Gastrocnemius medialis (tissue), 4 donors: ENCODE measurements around the gene NME5. TPM values are rescaled to one million over a fixed set of nuclear protein-coding genes. Genes with fewer than 3 reads are reported as not detected.
A peak's percentile ranks its signal among the peaks of the same experiment; 100 is the strongest.

Source experiments
- ATAC-seq, 2 donors: fragments of 150-250 bp; one replicate each; pipeline ENCODE4 v1.9.1; 2016
- DNase-seq, 2 donors: peaks; one replicate each; pipeline ENCODE4 v3.0.0-alpha.2; 2019
- H3K27ac ChIP-seq, 4 donors: fragments of 200-600 bp; sonication (generic); 1 replicate in 1 of 4; 2 replicates in 3 of 4; pipeline ENCODE4 v1.5.1; 2016 to 2018; ENCODE audit warnings: mild to moderate bottlenecking in 2 of 4, moderate library complexity in 1 of 4
- H3K27me3 ChIP-seq, 3 donors: fragments of 200-600 bp; sonication (generic) in 2 of 3; 1 replicate in 1 of 3; 2 replicates in 2 of 3; pipeline versions ENCODE4 v1.5.1 to v1.6.0; 2016 to 2019; ENCODE audit warnings: mild to moderate bottlenecking in 1 of 3, moderate library complexity in 1 of 3
- H3K36me3 ChIP-seq, 2 donors: fragments of 200-600 bp; sonication (generic) in 1 of 2; one replicate each; pipeline ENCODE4 v1.5.1; 2017 to 2018
- H3K4me1 ChIP-seq, 2 donors: fragments of 200-600 bp; sonication (generic) in 1 of 2; one replicate each; pipeline ENCODE4 v1.5.1; 2016 to 2017; ENCODE audit warnings: mild to moderate bottlenecking in 2 of 2
- H3K4me3 ChIP-seq, 4 donors: fragments of 200-600 bp; sonication (generic) in 3 of 4; 1 replicate in 1 of 4; 2 replicates in 3 of 4; pipeline ENCODE4 v1.5.1; 2016 to 2019; ENCODE audit warnings: mild to moderate bottlenecking in 2 of 4
- H3K9me3 ChIP-seq, 3 donors: fragments of 200-600 bp; sonication (generic) in 2 of 3; 1 replicate in 1 of 3; 2 replicates in 2 of 3; pipeline ENCODE4 v1.5.1; 2016 to 2019
- CTCF ChIP-seq, 5 experiments: fragments of 450-650 bp in 3 of 5; fragments of 200-600 bp in 2 of 5; sonication (generic) in 2 of 5; IDR thresholded peaks in 4 of 5; conservative IDR thresholded peaks in 1 of 5; 1 replicate in 4 of 5; 2 replicates in 1 of 5; pipeline ENCODE4 v1.5.1; 2016 to 2019; ENCODE audit warnings: antibody characterized with exemption in 5 of 5, mild to moderate bottlenecking in 3 of 5, moderate library complexity in 3 of 5
- POLR2A ChIP-seq, 2 donors: fragments of 450-650 bp; IDR thresholded peaks; one replicate each; pipeline ENCODE4 v1.6.1; 2017; ENCODE audit warnings: antibody characterized with exemption in 2 of 2, mild to moderate bottlenecking in 2 of 2, moderate library complexity in 2 of 2
- in situ Hi-C, 4 donors: fragments of 200-750 bp; cut with MboI; loops; one replicate each; pipeline versions ENCODE4 v1.15.0 to v1.8.0; 2017; ENCODE audit warnings: low sequenced_read_pairs in 4 of 4
- intact Hi-C: fragments of 100-400 bp; cut with DNase I; formaldehyde crosslinking; loops from one replicate; pipeline ENCODE4 v1.15.1; 2023; ENCODE audit warnings: low total_unique reads
- total RNA-seq, 4 donors: library from RNA; depleted of rRNA; stranded (reverse); fragments of >200 nt; gene quantifications; one replicate each; pipeline versions ENCODE4 v1.1.0 to v1.2.3, GENCODE V29; 2016

The NME5 gene
- total RNA-seq, 4 donors from 2014 or later: 0.51 TPM; not detected in 2

DNA sequence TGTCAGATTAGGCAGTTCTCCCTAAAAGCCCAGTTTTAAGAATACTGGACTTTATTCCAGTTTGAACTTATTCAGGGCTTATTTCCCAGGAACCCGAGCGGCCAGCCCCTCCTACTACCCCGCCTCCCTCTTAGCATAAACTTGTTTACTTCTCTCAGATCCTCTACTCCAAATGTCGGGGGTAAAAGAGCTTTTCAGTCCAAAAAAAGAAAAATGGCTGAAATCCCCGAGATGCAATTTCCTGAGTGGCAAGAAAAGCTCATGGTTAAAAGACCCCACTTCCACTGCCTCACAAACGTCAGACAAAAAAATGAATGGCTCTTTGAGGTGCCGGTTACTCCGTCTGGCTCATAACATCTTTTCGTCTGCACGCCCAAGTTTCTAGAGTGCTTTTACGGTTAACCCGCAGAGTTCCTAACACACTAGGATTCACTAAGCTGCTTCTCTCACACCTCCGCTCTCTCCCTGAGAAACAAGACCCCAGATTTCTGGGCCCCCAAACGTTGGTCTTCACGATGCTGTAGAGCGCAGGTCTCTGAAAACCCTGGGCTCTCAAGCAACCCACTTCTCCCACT, 38.8 kb upstream of the NME5 start:
- Histone ChIP-seq H3K9me3 (no peaks in the 10 kb centered on the region), H3K4me1 (peaks cover 17 to 19% of the 10 kb centered on the region in 2 donors), H3K36me3 (peaks cover 0 to 35% of the 10 kb centered on the region in 2 donors), H3K27ac (peak overlapping the region; percentile 88 to 96 (median 95)), H3K27me3 (no peaks in the 10 kb centered on the region), H3K4me3 (peak overlapping the region; percentile 80 to 95 (median 92))
- ATAC-seq (peak in 1 of 2 donors; percentile 19), DNase-seq (no peak)
- intact Hi-C loops: loop anchor here (2.0 to 5.0 kb wide), 3 partner anchors 35 to 426 kb away; partner anchors contain the start of genes CDC23 and HNRNPA0
- in situ Hi-C loops: no loop called here
- TF ChIP-seq POLR2A (IDR thresholded peaks at IDR 0.05) (no peak), CTCF (IDR thresholded peaks at IDR 0.05 in 4 of 5, conservative IDR thresholded peaks at IDR 0.05 in 1 of 5) (no peak)

GRCh38 chr5:138170299-138170698, 31.1 kb upstream of the NME5 start:
- Histone ChIP-seq H3K27me3 (no peaks in the 10 kb centered on the region), H3K36me3 (peaks cover 25 to 96% of the 10 kb centered on the region in 2 donors), H3K4me1 (no peaks in the 10 kb centered on the region), H3K27ac (no peak overlapping the region), H3K9me3 (no peaks in the 10 kb centered on the region), H3K4me3 (no peak overlapping the region)
- no peak for ATAC-seq
- TF ChIP-seq POLR2A (IDR thresholded peaks at IDR 0.05) (no peak), CTCF (IDR thresholded peaks at IDR 0.05 in 4 of 5, conservative IDR thresholded peaks at IDR 0.05 in 1 of 5) (no peak)
- intact Hi-C loops: no loop called here
- in situ Hi-C loops: no loop called here
- DNase-seq: no peak

- intact Hi-C loops (no loop called here), in situ Hi-C loops (no loop called here)
- TF ChIP-seq POLR2A (IDR thresholded peaks at IDR 0.05): no peak
- H3K4me1 ChIP-seq: no peaks in the 10 kb centered on the region
- no peak for ATAC-seq
- no peak for DNase-seq
- H3K27ac ChIP-seq: no peak overlapping the region
- no peak overlapping the region for H3K4me3 ChIP-seq
- no peaks in the 10 kb centered on the region for H3K9me3 ChIP-seq
- H3K36me3 ChIP-seq: peaks cover 25 to 96% of the 10 kb centered on the region in 2 donors
- H3K27me3 ChIP-seq: no peaks in the 10 kb centered on the region
Measured at GRCh38 chr5:138169124-138169523, 29.9 kb upstream of the NME5 start.

GRCh38 chr5:138163721-138164120, 24.5 kb upstream of the NME5 start:
- no peaks in the 10 kb centered on the region for H3K4me1 ChIP-seq
- H3K9me3 ChIP-seq: no peaks in the 10 kb centered on the region
- TF ChIP-seq POLR2A (IDR thresholded peaks at IDR 0.05) (no peak), CTCF (IDR thresholded peaks at IDR 0.05 in 4 of 5, conservative IDR thresholded peaks at IDR 0.05 in 1 of 5) (no peak)
- intact Hi-C loops: no loop called here
- no peak for ATAC-seq
- H3K4me3 ChIP-seq: no peak overlapping the region
- no peak overlapping the region for H3K27ac ChIP-seq
- DNase-seq: no peak
- peaks cover 8 to 100% of the 10 kb centered on the region in 2 donors for H3K36me3 ChIP-seq
- H3K27me3 ChIP-seq: no peaks in the 10 kb centered on the region
- in situ Hi-C loops: no loop called here

DNA sequence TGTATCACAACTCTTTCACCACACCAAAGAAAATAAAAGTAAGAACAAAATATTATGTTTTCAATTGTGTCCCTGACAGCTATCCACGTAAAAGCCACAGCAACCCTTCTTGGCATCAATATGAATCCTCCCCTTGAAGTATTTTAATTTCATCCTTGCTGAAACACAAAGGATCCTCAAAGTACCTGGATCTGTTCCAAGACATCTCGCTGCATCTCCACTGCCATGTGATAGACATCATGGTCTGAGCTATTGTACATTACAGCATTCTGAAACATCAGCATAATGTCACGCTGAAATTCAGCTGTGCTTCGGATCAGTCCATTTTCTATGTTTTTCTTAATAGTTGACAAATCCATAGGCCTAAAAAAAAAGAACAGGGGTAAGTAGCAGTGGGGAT, 21.5 kb upstream of the NME5 start:
- H3K4me1 ChIP-seq: no peaks in the 10 kb centered on the region
- no peak for ATAC-seq
- no peaks in the 10 kb centered on the region for H3K9me3 ChIP-seq
- no peak overlapping the region for H3K4me3 ChIP-seq
- in situ Hi-C loops: no loop called here
- TF ChIP-seq CTCF (IDR thresholded peaks at IDR 0.05 in 4 of 5, conservative IDR thresholded peaks at IDR 0.05 in 1 of 5) (no peak), POLR2A (IDR thresholded peaks at IDR 0.05) (no peak)
- no peak overlapping the region for H3K27ac ChIP-seq
- DNase-seq: no peak
- H3K27me3 ChIP-seq: no peaks in the 10 kb centered on the region
- peaks cover 3 to 99% of the 10 kb centered on the region in 2 donors for H3K36me3 ChIP-seq
- intact Hi-C loops: no loop called here
